Neural progenitor cell (in vitro differentiated cells): ENCODE results near the gene CLDN25.

ENCODE experiments used
- EZH2 ChIP-seq: fragments of 200-600 bp; sonication (generic); IDR thresholded peaks from 2 replicates; pipeline ENCODE4 v1.6.1; 2017; ENCODE audit warnings: antibody characterized with exemption, mild to moderate bottlenecking, moderate library complexity
- TF ChIP-seq, protein P1 (sequence below): fragments of 200-600 bp; sonication (generic); IDR thresholded peaks from 2 replicates; pipeline ENCODE4 v1.5.1; 2017; ENCODE audit warnings: antibody characterized with exemption, mild to moderate bottlenecking

DNA sequence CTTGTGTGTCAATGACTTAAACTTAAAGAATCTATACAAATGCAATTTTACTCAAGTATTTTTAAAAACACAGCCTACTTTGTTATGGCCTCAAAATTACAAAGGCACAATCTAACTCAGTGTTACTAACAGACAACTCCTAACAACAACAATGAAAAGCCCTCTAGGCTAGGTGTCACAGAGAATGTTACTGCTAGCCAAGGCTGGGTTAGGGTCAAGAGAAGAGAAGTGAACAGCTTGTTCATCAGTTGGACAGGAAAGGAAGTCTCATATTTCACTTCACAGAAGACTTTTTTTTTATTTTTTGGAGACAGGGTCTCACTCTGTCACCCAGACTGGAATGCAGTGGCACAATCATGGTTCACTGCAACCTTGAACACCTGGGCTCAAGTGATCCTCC lies 26.0 kb downstream of the CLDN25 start:
- no peak for TF ChIP-seq EZH2
- TF ChIP-seq, protein P1, sequence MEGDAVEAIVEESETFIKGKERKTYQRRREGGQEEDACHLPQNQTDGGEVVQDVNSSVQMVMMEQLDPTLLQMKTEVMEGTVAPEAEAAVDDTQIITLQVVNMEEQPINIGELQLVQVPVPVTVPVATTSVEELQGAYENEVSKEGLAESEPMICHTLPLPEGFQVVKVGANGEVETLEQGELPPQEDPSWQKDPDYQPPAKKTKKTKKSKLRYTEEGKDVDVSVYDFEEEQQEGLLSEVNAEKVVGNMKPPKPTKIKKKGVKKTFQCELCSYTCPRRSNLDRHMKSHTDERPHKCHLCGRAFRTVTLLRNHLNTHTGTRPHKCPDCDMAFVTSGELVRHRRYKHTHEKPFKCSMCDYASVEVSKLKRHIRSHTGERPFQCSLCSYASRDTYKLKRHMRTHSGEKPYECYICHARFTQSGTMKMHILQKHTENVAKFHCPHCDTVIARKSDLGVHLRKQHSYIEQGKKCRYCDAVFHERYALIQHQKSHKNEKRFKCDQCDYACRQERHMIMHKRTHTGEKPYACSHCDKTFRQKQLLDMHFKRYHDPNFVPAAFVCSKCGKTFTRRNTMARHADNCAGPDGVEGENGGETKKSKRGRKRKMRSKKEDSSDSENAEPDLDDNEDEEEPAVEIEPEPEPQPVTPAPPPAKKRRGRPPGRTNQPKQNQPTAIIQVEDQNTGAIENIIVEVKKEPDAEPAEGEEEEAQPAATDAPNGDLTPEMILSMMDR: no peak
